Aorta (tissue), 5 donors: ENCODE measurements around the gene SLC22A5. TPM values are rescaled to one million over a fixed set of nuclear protein-coding genes. Genes with fewer than 3 reads are reported as not detected.

Source experiments
- ATAC-seq: fragments of 200-7000 bp; cut with Tn5 transposase; one replicate; pipeline ENCODE4 v1.9.1; 2022; ENCODE audit warnings: moderate library complexity; ENCODE audit not compliant: low FRiP score
- DNase-seq, 2 donors: peaks; one replicate each; pipeline ENCODE4 v3.0.0-alpha.2; 2020
- H3K27ac ChIP-seq, 2 donors: one replicate each; pipeline ENCODE4 v1.5.1; 2013; ENCODE audit warnings: low read length in 2 of 2, mild to moderate bottlenecking in 2 of 2, moderate library complexity in 2 of 2, control low read depth in 1 of 2, inconsistent platforms in 1 of 2, low read depth in 1 of 2
- H3K27me3 ChIP-seq, 2 donors: one replicate each; pipeline ENCODE4 v1.6.1; 2013; ENCODE audit warnings: control low read depth in 1 of 2, low read length in 1 of 2, mild to moderate bottlenecking in 1 of 2, moderate library complexity in 1 of 2; ENCODE audit not compliant: insufficient read depth in 2 of 2, control insufficient read depth in 1 of 2
- H3K36me3 ChIP-seq, 2 donors: one replicate each; pipeline ENCODE4 v1.6.1; 2013; ENCODE audit warnings: control low read depth in 1 of 2, low read length in 1 of 2, mild to moderate bottlenecking in 1 of 2; ENCODE audit not compliant: insufficient read depth in 2 of 2, control insufficient read depth in 1 of 2
- H3K4me1 ChIP-seq, 2 donors: one replicate each; pipeline ENCODE4 v1.6.1; 2013; ENCODE audit warnings: low read length in 2 of 2, control low read depth in 1 of 2, mild to moderate bottlenecking in 1 of 2, moderate library complexity in 1 of 2; ENCODE audit not compliant: insufficient read depth in 2 of 2, control insufficient read depth in 1 of 2
- H3K4me3 ChIP-seq, 2 donors: one replicate each; pipeline ENCODE4 v1.5.1; 2013; ENCODE audit warnings: low read length in 2 of 2, control low read depth in 1 of 2, mild to moderate bottlenecking in 1 of 2
- H3K9me3 ChIP-seq: one replicate; pipeline ENCODE4 v1.6.1; 2013; ENCODE audit warnings: mild to moderate bottlenecking, low read length; ENCODE audit not compliant: control insufficient read depth
- WGBS, 2 donors: extraction: QIAGEN DNeasy Blood & Tissue Kit; methylation state at CpG; one replicate each; pipeline ENCODE4 v1.1.7; 2013; 5-methylcytosine and 5-hydroxymethylcytosine counted together
- intact Hi-C, 2 donors: fragments of 100-400 bp; cut with DNase I; formaldehyde crosslinking; loops; one replicate each; pipeline versions ENCODE4 v1.14.2 to v1.15.0; 2022
- polyA plus RNA-seq, 2 donors: library from polyadenylated mRNA; stranded (reverse); fragments of 200-250 nt; gene quantifications; one replicate each; pipeline ENCODE4 v1.2.3, GENCODE V29; 2013
- total RNA-seq, 2 donors: library from RNA; stranded (reverse); fragmentation: NEBNext Ultra II Directional; extraction: Animal tissue kit (Norgen Biotek cat#: 25700); gene quantifications; one replicate each; pipeline ENCODE4 v1.2.1, GENCODE V29; 2021
- donor health status: healthy with polysubstance abuse.
- donor health status: Bipolar disorder and iron deficiency.
- donor health status: DM: no; HTN: no; CAD: no.
- donor health status: DM: no; HTN: no; CAD: no.
- donor health status: DM: yes; HTN: yes; CAD: no.

Gene SLC22A5
- total and polyA plus RNA-seq, 4 donors, result 7.6 to 14.4 (median 8.8) TPM

DNA sequence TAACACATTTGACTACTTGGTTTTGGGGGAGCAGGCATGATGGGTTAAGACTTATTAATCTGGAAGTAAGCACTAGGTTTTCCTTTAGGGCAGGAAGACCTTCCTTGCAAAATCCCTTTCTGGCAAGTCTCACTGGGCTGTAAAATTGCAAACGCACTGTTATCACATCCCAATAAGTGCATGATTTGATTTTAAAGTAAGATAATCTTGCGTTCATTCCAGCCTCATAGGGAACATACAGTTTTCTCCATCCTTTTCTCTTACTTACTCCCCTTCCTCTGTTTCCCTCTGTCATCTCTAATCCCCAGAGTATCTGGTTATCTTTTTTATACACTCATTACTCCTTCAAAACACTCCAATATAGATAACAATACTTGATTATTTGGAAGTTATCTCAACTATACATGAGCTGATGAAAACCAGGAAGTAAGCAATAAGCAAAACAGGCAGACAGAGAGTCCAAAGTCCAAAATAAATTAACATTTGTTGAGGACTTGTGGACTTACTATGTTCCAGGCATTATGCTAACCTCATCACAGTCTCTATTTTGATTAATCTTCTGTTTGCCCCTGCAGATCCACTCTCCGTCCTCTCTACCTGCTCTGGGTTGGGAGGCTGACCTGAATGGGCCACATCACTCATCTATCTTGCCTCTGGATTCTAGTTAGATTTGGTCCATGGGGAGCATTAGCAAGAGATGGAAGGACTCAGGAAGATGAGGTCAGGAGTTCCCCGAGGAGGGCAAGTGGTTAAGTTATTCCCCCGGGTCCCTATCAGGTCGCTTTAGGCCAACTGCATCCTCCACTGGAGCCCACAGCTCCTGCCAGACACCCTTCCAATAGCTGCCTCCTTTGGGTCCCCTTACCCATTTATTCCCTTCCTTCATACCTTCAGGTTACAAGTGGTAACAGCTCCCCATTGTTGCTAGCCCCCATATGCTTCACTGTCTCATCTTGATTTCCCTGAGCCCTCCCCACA lies 60.2 kb downstream of the SLC22A5 start:
- no peaks in the 10 kb centered on the region for H3K36me3 ChIP-seq
- no peaks in the 10 kb centered on the region for H3K9me3 ChIP-seq
- peaks cover 0 to 3% of the 10 kb centered on the region in 2 donors for H3K4me1 ChIP-seq
- H3K27me3 ChIP-seq, result no peaks in the 10 kb centered on the region
- no peak for ATAC-seq
- WGBS, 2 donors, result 66 to 74% methylated on average over 6 of the region's 6 CpGs
- no peak overlapping the region for H3K27ac ChIP-seq
- no peak for DNase-seq
- intact Hi-C loops, result no loop called here
- H3K4me3 ChIP-seq, result no peak overlapping the region

DNA sequence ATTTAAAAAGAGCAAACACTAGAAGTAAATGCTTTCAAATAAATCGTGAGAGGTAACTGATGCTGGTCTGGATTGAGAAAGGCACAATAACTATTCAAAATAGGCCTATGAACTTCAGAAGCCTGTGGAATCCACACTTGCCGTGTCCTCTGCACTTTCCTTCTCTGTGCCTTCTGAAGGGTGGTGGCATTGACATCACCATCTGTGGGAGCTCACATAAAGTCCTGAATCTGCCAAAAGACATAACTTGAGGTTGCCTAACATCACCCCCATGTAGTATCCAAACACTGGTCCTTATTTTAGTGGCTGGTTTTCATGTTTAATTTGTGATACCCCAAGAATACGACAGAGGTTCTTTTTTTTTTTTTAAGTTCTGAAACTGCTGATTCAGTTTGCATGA lies 61.2 kb downstream of the SLC22A5 start:
- intact Hi-C loops, result no loop called here
- Histone ChIP-seq H3K27me3 (no peaks in the 10 kb centered on the region), H3K27ac (no peak overlapping the region), H3K9me3 (no peaks in the 10 kb centered on the region), H3K4me3 (no peak overlapping the region), H3K36me3 (no peaks in the 10 kb centered on the region), H3K4me1 (peaks cover 0 to 3% of the 10 kb centered on the region in 2 donors)
- DNase-seq (no peak), ATAC-seq (no peak)
- 55% methylated on average over 3 of the region's 3 CpGs for WGBS, 2 donors

DNA sequence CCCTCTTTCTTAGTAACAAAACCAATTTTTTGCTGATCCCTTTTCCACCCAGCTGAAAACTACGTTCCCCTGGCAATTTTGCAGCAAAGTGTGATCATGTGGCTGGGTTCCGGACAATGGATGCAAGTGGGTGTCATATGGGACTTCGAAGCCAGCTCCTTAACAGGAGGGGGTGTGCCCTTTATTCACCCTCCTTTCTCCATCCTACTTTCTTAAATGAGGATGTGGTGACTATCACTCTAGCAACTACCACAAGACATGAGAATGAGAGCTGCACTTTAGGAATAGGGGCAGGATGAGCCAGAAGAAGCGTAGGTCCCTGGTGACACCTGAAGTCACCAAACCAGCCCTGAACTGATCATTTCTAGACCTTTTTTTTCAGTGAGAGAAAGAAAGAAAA lies 62.1 kb downstream of the SLC22A5 start:
- no peak overlapping the region for H3K4me3 ChIP-seq
- H3K4me1 ChIP-seq, result peaks cover 0 to 3% of the 10 kb centered on the region in 2 donors
- DNase-seq, result no peak
- H3K9me3 ChIP-seq, result no peaks in the 10 kb centered on the region
- WGBS, 2 donors, result 88 to 90% methylated on average over 4 of the region's 4 CpGs
- no peaks in the 10 kb centered on the region for H3K27me3 ChIP-seq
- intact Hi-C loops, result no loop called here
- ATAC-seq, result no peak
- no peaks in the 10 kb centered on the region for H3K36me3 ChIP-seq
- H3K27ac ChIP-seq, result no peak overlapping the region

- ATAC-seq (no peak), DNase-seq (no peak)
Measured at GRCh38 chr5:132433141-132433540, 63.6 kb downstream of the SLC22A5 start.

DNA sequence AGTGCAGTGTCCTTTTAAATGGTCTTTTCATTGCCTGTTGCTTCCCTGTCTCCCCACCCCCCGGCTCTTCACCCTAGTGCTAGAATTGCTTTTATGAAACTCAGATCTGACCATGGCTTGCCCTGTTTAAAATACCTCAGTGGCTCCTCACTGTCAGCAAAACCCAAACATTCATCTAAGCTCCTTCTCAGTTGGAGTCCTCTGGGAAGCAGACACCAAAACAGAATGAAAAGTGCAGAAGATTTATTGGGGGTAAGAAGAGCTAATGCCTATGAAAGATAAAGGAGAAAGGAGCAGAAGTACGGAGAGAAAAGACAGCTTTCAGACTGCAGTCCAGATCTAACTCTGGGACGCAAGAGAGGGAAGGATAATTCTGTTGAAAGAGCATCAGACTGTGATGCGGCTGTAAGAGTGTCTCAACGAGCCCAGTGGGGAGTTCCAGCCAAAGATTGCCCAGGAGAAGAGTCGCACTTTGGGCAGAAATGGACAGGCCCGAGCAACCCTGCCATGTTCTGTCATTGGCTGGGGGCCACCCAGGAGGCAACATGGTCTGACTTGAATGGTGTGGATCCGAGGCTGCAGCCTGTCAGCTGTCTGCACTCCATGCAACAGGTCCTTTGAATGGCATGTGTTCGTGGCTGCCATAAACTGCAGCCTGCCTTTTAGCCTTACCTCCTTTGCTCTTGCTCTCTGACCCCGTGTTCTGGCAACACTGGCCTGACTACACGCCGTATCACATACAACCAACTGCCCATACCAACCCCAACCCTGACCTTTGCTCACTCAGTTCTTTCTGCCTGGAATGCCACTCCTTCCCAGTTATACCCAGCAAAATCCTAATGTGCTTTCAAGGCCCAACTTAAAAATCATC lies 65.1 kb downstream of the SLC22A5 start:
- intact Hi-C loops, result no loop called here
- Histone ChIP-seq H3K9me3 (no peaks in the 10 kb centered on the region), H3K4me3 (no peak overlapping the region), H3K27ac (no peak overlapping the region), H3K4me1 (peaks cover 0 to 6% of the 10 kb centered on the region in 2 donors), H3K36me3 (no peaks in the 10 kb centered on the region), H3K27me3 (no peaks in the 10 kb centered on the region)
- no peak for ATAC-seq
- no peak for DNase-seq
- WGBS, 2 donors, result 79 to 80% methylated on average over 12 of the region's 12 CpGs

More at GRCh38 chr5:132433141-132433540, 63.6 kb downstream of the SLC22A5 start:
- no peaks in the 10 kb centered on the region for H3K9me3 ChIP-seq
- H3K4me1 ChIP-seq, result peaks cover 0 to 3% of the 10 kb centered on the region in 2 donors
- H3K4me3 ChIP-seq, result no peak overlapping the region
- 87 to 88% methylated on average over 6 of the region's 6 CpGs for WGBS, 2 donors
- H3K27ac ChIP-seq, result no peak overlapping the region
- no peaks in the 10 kb centered on the region for H3K36me3 ChIP-seq
- intact Hi-C loops, result no loop called here
- no peaks in the 10 kb centered on the region for H3K27me3 ChIP-seq

DNA sequence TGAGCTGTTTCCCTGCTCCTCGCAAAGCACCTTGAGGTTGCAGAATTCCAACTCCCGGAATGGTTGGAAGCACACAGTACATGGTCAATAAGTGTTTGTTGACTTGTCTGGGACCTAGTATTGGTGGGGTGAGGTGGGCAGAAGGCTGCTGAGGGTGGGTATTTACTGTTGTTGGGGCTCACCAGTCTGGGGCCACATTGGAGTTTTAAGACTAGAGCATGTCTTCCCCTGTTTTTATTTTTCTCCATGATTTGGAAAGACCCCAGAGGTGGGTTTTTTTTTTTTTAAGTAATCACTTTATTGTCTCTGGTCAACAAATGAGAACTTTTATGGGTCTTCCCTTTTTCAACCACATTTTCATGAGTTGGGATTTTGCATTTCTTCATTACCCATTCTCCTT lies 65.9 kb downstream of the SLC22A5 start:
- Histone ChIP-seq H3K27me3 (no peaks in the 10 kb centered on the region), H3K36me3 (no peaks in the 10 kb centered on the region), H3K27ac (no peak overlapping the region), H3K4me3 (no peak overlapping the region), H3K4me1 (peaks cover 0 to 6% of the 10 kb centered on the region in 2 donors), H3K9me3 (no peaks in the 10 kb centered on the region)
- WGBS, 2 donors, result 96 to 98% methylated on average over 2 of the region's 2 CpGs
- ATAC-seq (no peak), DNase-seq (no peak)
- intact Hi-C loops, result no loop called here

GRCh38 chr5:132435886-132436285 lies 66.4 kb downstream of the SLC22A5 start:
- DNase-seq (no peak), ATAC-seq (no peak)
- Histone ChIP-seq H3K4me1 (peaks cover 0 to 6% of the 10 kb centered on the region in 2 donors), H3K36me3 (no peaks in the 10 kb centered on the region), H3K9me3 (no peaks in the 10 kb centered on the region), H3K27ac (no peak overlapping the region), H3K27me3 (no peaks in the 10 kb centered on the region), H3K4me3 (no peak overlapping the region)
- intact Hi-C loops, result no loop called here
- WGBS, 2 donors, result 91 to 96% methylated on average over 2 of the region's 2 CpGs

GRCh38 chr5:132436936-132437335 lies 67.4 kb downstream of the SLC22A5 start:
- ATAC-seq (no peak), DNase-seq (no peak)
- WGBS, 2 donors, result 97 to 100% methylated on average over 3 of the region's 3 CpGs
- no peaks in the 10 kb centered on the region for H3K36me3 ChIP-seq
- intact Hi-C loops, result no loop called here
- H3K4me1 ChIP-seq, result peaks cover 0 to 6% of the 10 kb centered on the region in 2 donors
- no peaks in the 10 kb centered on the region for H3K9me3 ChIP-seq
- H3K27me3 ChIP-seq, result no peaks in the 10 kb centered on the region
- H3K27ac ChIP-seq, result no peak overlapping the region
- no peak overlapping the region for H3K4me3 ChIP-seq
